Activated T-helper 1 cell treated with Interleukin-2 at 50 U/mL for 16 hours (primary cell): ENCODE data around the gene CRADD.
"Not testable (repeated sequence)": the region's sequence is repeated elsewhere in the genome, so short reads cannot be mapped to it uniquely, and the experiment has no call there.

Experiments used
- DNase-seq: peaks from one replicate; pipeline ENCODE4 v3.0.0-alpha.2; 2020; ENCODE audit warnings: low read depth

Gene CRADD

DNA sequence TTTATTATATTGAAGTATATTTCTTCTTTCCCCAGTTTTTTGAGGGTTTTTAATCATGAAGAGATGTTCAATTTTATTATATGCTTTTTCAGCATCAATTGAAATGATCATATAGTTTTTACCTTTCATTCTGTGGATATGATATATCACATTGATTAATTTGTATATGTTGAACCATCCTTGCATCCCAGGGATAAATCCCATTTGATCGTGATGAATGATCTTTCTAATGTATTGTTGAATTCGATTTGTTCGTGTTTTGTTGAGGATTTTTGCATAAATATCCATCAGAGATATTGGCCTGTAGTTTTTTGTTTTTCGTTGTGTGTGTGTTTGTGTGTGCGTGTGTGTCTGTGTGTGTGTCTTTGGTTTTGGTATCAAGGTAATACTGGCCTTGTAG lies 196.4 kb downstream of the CRADD start:
- DNase-seq: no peak

GRCh38 chr12:93875157-93875556 lies 198.0 kb downstream of the CRADD start:
- no peak for DNase-seq

GRCh38 chr12:93876360-93876759 lies 199.2 kb downstream of the CRADD start:
- no peak for DNase-seq

DNA sequence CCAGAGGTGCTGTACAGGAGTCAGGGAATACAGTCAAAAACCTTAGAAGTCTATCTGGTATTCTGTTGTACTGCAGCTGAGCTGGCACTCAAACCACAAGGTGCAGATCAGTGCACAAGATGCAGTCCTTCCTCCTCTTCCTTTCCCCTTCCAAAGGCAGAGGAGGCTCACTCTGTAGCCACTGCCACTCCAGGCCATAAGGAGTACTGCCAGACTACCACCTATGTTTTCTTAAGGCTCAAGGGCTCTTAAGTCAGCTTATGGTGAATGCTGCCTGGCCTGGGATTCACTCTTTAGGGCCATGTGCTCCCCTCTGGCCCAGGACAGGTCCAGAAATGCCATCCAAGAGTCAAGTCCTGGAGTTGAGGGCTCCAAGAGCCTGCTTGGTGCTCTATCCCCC lies 200.3 kb downstream of the CRADD start:
- no peak for DNase-seq

DNA sequence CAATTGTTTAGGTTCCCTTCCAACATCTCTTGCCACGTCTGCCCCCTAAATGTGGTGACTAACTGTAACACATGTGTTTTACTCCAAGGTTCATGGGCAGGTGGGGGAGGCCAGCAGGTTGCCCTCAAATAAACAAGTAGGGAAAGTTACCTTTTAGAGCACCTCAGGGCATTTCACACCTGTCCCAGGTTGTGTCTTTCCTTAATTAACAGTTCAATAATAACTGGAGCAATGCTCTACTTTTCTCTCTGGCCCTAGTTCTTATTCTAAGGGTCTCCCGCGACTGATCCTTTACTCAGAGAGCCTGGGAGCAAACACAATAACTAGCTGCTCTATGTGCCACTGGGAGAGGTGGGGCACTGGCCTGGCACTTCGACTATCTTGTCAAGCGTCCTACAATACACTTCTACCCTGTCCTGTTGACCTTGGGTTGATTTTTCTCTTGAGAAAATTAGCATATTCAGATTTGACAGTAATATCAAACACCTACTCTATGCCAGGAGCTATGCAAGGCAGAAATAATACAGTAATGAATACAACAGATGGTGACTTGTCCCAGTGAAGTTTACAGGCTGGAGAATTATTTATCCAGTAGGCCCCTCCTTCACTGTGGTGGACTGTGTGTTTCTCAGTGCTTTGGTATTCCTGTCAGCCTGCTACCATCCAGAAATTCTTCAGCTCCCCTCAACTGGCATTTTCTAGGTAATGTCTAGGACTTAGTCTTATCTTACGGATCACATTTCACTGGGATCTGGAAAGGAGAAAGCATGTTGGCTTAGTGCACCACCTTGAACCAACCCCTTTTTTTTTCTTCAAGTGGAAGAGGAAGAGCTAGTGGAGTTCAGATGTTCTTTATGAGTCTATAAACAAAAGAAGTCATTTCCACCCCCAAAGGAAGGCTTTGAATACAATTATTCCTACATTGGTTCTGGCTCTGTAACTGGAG lies 202.6 kb downstream of the CRADD start:
- DNase-seq: no peak

- DNase-seq: no peak
These were observed 203.8 kb downstream of the CRADD start for GRCh38 chr12:93880853-93881522.

DNA sequence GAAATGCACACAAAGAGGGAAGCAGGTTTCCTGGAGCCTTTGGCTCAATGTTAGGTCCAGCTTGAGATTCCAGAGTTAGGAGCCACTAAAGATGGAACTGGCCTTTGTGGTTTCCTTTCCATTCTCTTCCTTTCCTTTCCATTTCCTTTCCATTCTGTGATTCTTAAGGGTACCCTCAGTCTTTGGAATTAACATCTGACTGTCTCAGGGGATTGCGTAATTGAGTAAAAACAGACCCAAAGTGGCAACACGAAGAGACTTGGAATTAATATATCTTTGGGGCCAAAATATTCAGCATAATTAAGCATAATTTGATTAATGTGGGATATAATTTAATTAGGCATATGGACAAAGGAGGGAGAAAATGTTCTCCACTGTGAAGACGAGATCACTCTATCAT lies 205.6 kb downstream of the CRADD start:
- DNase-seq: no peak

DNA sequence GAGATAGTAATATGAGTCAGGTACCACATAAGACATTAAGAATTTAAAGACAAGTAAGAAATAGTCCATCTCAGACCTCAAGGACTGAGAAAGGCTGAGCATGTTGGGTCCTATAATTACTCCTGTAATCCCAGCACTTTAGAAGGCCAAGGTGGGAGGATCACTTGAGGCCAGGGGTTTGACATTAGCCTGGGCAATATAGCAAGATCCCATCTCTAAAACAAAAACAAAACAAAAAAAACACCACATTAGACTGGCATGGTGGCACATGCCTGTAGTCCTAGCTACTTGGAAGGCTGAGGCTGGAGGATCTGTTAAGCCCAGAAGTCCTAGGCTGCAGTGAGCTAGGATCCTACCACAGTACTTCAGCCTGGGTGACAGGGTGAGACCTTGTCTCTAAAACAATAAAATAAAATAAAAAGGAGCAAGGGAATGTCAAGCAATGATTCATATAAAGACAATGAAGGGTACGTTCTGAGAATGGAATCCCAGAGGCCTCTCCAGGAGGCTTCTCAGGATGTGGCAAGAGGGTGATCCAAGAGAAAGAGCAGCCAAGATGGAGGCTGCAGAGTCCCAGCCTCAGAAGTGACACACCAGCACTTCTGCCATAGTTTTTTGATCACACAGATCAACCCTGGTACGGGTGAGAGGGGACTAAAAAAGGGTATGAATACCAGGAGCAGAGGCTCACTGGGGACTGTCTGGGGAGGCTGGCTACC lies 206.4 kb downstream of the CRADD start:
- no peak for DNase-seq

GRCh38 chr12:93884794-93885460 lies 207.8 kb downstream of the CRADD start:
- DNase-seq: no peak

DNA sequence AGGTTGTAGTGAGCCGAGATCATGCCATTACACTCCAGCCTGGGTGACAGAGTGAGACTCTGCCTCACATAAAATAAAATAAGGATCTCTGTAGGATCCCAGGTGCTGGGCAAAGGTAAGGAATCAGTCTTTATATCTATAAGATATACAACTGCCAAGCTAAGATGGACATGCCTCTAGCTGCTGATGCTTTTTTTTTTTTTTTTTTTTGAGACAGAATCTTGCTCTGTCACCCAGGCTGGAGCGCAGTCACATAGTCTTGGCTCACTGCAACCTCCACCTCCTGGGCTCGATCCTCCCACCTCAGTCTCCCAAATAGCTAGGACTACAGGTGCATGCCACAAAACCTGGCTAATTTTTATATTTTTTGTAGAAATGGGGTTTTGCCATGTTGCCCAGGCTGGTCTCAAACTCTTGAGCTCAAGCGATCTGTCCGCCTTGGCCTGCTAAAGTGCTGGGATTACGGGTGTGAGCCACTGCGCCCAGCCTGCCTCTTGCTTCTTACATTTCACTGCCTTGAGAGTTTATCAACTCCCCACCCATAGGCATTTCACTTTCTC lies 208.9 kb downstream of the CRADD start:
- not testable (repeated sequence) for DNase-seq

DNA sequence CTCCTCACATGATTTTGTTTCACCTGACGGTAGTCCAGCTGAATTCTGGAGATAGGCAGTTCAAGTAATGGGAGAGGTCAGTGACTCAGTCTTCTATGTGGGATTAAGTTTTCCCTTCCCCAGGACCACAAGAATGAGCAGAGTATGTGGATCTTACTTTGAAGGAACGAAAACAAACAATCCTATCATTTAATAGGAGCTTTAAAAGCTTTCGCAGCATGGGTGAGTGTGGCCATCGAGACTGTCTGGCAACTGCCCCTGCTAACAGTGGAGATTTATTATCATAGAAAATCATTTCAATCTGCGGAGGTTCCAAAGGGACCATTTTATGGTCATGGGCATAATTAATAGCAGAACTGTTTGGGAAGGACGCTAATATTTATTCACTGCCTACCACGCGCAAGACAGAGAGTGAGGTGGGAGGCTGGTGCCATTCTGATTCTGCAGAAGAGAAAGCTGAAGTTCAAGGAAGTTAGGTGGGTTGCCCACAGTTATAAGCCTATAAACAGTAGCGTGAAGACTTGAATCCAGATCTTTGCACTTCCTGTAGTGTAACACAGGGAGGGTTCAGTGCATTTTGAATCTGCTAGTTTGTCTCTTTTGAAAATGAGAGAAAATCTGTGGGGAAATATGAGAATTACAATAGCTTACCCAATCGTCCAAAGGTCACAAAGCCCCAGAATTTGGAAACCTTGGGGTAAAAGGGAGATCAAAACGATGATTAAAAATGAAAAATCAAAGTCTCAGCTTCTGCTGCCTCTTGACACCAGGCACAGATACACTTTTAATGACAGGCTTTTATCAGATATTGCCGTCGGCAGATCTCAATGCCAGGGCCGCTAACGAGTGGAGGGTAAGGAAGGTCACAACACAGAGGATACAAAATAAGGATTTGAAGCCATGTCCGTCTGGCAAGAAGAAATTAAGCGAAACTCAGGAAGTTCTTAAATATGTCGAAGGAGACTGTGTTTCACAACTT lies 209.6 kb downstream of the CRADD start:
- no peak for DNase-seq

DNA sequence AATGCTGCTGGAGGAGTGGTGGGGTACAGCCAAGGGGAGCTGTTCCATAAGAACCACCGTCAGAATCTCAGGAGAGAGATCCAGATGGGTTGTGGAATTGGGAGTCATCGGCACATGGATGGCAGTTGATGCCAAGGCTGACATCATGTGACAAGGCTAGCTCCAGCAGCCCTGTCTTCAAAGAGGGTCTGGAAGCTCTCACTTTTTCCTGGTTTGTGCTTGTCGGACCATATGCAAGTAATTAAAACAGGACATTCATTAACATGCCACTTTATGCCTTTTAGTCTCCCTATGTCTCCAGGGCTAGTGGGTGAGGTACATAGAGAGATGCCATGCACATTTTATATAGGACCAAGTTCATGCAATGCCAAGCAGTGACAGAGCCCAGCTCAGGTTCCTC lies 211.8 kb downstream of the CRADD start:
- no peak for DNase-seq

DNA sequence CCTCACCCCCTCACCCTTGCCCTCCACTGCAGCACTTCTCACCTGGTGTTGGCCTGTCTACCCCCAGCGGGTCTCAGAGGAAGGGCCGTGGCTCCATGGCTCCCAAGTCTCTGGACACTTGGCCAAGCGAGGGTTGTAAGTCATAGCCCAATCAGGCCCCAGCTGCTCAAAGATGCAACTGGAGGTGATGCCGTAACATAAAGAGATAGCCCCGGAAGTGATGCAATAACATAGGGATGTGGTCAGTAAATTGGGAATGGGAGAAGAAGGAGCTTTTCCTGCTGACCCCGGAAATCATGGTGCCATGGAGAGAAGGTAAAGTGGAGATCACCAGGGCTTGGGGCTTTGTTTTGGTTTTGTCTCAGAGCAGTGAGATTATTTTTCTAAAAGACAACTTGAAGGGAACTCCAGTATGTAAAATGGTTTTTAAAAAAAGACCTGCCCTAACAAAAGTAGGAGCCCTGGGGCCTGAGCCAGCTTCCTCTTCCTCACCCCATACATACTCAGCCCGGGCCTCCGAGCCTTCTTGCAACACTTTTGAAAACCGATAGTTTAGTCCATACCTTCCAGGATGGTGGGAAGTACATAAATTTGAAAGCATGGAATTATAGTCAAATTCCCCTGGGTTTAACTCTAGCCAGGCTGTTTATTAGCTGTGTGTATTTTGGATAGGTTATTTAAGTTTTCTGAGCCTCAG lies 212.5 kb downstream of the CRADD start:
- no peak for DNase-seq

DNA sequence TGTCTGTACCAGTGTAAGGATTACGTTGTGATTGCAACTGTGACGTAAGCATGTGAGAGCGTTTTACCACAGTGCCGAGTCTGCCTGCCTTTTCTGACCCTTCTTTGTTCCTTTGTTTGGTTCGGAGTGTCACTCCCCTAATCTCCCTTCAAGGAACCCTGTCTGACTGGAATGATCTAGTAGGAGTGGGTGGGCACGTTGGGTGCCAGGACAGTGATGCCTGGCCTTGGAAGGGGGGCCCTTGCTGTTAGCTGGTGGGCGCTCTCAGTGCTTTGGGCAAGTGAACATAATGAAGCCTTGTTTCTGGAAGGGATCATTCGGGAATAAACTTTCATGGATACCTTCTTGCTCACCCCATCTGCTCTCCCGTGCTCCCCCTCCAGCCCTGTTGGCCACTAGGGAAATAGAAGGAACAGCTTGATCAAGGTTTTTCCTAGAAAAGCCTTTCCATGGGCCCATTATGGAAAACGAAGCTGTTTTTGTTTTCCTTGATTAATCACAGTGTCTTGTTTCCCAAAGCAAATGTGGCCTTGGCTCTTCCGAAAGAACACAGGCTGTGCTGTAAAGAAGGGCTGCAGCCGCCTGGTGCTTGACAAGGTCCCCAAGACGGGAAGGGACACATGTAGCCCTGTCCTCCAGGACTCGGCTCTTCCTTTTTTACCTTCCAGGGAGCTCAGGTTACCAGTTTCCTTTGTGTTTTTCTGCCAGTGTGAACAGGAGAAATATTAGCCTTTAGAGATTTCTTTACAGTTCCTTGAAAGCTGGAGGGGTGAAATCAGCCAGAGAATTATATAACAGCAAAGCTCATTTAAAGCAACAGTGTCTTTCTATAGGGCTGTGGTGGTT lies 215.5 kb downstream of the CRADD start:
- no peak for DNase-seq

- DNase-seq: no peak
These were observed 217.4 kb downstream of the CRADD start for GRCh38 chr12:93894391-93895088.

DNA sequence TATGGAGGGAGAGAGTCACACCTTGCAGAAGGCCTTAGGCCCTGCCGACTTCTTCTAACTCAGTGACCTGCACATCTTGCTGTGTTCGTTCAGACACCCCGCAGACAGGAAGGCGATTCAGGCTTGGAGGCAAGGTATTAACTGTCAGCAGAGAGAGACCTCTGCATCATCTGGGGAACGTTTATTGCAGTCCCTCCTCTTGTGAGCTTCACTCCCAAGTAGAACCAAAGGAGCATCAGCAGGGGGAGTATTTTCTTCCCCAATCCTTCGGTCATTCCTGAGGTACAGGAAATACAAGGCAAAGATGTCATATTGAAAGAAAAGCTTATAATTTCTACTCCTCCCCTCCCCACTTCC lies 217.9 kb downstream of the CRADD start:
- no peak for DNase-seq

DNA sequence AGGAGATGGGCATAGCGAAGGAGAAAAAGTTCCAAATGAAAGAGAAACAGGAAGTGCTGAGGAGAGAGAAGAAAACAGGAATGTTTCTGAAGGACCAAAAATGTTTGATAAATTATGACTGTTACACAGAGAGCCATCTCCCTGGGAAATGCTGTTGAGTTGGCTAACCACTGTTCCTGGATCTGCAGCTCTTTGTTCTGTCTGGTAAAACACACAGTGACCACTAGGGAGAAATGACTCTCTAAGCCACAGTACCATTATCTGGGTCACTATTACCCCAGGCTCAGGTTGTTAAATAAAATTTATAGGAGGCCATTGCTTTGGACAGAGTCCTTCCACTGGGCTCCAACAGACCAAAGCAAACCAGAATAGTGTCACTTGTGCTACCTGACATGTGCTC lies 219.3 kb downstream of the CRADD start:
- DNase-seq: no peak

DNA sequence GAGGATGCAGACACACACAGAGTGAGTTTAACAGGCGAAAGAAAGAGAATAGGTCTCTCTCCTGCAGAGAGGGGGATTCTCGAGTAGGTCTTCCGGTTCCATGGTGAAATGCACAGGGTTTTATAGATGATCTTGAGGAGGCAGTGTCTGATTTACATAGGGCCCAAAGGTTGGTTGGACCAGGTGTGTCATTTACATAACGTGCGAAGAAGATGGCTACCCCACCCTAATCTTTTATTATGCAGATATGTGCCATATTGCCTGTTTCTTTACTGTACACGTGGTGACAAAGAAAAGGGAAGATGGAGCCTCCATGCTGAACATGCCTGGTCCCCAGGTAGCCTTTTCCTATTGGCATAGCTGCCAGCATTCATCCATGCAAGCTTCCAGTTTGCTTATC lies 219.8 kb downstream of the CRADD start:
- DNase-seq: no peak

- DNase-seq: no peak
These were observed 224.6 kb downstream of the CRADD start for GRCh38 chr12:93901739-93902138.
